ENCODE data around the gene XAGE2. TPM values are rescaled to one million over a fixed set of nuclear protein-coding genes. Genes with fewer than 3 reads are reported as not detected.
A peak's percentile ranks its signal among the peaks of the same experiment; 100 is the strongest.
"Not testable (repeated sequence)": the region's sequence is repeated elsewhere in the genome, so short reads cannot be mapped to it uniquely, and the experiment has no call there.

Gene XAGE2
- total RNA-seq, 1 experiment from 2014 or later, result not detected

DNA sequence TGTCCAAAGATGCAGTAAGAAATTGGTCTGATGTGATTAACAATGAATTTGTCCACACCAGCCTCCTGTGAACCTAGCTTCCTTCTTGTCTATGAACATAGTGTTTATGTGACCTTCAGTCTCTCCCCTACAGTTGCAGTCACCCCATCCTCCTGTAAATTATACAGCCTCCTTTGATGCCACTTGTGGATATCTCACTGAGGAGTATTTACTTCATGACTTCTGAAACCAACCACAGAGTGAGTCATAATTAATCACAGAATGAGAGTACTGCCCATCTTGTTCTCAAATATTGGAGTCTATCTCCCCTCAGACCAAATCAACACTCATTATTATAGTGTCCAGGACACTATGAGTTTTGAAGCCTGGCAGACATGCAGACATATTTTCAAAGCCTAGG is 27.3 kb upstream of the XAGE2 start:
- H3K4me1 ChIP-seq (ENCODE audit: control insufficient read depth, insufficient read depth, low read length), result no peaks in the 10 kb centered on the region
- DNase-seq (ENCODE audit: low read depth, low spot score) (no peak), ATAC-seq (no peak)
- no peak overlapping the region for H3K4me3 ChIP-seq (ENCODE audit: low read depth in 2 of 2, low read length in 2 of 2)
- H3K9me3 ChIP-seq (ENCODE audit: control insufficient read depth, insufficient read depth, low read depth, low read length), result no peaks in the 10 kb centered on the region
- no peak for TF ChIP-seq POLR2AphosphoS5 (IDR thresholded peaks at IDR 0.05; ENCODE audit: low read depth, low read length)
- no peak for TF ChIP-seq SIN3A (IDR thresholded peaks at IDR 0.05; ENCODE audit: borderline replicate concordance, insufficient read depth, low read depth, low read length)
- no peak for TF ChIP-seq TCF7L2 (IDR thresholded peaks at IDR 0.05; ENCODE audit: low read depth, low read length)
- TF ChIP-seq, protein P1, sequence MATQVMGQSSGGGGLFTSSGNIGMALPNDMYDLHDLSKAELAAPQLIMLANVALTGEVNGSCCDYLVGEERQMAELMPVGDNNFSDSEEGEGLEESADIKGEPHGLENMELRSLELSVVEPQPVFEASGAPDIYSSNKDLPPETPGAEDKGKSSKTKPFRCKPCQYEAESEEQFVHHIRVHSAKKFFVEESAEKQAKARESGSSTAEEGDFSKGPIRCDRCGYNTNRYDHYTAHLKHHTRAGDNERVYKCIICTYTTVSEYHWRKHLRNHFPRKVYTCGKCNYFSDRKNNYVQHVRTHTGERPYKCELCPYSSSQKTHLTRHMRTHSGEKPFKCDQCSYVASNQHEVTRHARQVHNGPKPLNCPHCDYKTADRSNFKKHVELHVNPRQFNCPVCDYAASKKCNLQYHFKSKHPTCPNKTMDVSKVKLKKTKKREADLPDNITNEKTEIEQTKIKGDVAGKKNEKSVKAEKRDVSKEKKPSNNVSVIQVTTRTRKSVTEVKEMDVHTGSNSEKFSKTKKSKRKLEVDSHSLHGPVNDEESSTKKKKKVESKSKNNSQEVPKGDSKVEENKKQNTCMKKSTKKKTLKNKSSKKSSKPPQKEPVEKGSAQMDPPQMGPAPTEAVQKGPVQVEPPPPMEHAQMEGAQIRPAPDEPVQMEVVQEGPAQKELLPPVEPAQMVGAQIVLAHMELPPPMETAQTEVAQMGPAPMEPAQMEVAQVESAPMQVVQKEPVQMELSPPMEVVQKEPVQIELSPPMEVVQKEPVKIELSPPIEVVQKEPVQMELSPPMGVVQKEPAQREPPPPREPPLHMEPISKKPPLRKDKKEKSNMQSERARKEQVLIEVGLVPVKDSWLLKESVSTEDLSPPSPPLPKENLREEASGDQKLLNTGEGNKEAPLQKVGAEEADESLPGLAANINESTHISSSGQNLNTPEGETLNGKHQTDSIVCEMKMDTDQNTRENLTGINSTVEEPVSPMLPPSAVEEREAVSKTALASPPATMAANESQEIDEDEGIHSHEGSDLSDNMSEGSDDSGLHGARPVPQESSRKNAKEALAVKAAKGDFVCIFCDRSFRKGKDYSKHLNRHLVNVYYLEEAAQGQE (IDR thresholded peaks at IDR 0.05; ENCODE audit: insufficient read depth in 1 of 2, low read depth in 2 of 2, low read length in 1 of 2), result no peak
- TF ChIP-seq, protein P2, sequence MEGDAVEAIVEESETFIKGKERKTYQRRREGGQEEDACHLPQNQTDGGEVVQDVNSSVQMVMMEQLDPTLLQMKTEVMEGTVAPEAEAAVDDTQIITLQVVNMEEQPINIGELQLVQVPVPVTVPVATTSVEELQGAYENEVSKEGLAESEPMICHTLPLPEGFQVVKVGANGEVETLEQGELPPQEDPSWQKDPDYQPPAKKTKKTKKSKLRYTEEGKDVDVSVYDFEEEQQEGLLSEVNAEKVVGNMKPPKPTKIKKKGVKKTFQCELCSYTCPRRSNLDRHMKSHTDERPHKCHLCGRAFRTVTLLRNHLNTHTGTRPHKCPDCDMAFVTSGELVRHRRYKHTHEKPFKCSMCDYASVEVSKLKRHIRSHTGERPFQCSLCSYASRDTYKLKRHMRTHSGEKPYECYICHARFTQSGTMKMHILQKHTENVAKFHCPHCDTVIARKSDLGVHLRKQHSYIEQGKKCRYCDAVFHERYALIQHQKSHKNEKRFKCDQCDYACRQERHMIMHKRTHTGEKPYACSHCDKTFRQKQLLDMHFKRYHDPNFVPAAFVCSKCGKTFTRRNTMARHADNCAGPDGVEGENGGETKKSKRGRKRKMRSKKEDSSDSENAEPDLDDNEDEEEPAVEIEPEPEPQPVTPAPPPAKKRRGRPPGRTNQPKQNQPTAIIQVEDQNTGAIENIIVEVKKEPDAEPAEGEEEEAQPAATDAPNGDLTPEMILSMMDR (IDR thresholded peaks at IDR 0.05), result no peak
- H3K27ac ChIP-seq (ENCODE audit: low read length), result no peak overlapping the region
- H3K36me3 ChIP-seq (ENCODE audit: control insufficient read depth, insufficient read depth, low read length), result no peaks in the 10 kb centered on the region
- no peaks in the 10 kb centered on the region for H3K27me3 ChIP-seq (ENCODE audit: control insufficient read depth, insufficient read depth, low read length)
- in situ Hi-C loops (cut with HindIII; ENCODE audit: low pct_unique_long_range_greater_than_20kb, low sequenced_read_pairs) (no loop called here), intact Hi-C loops (cut with micrococcal nuclease; ENCODE audit: unreplicated experiment) (no loop called here)
- POLR2A ChIA-PET, result no interaction called here
- BruUV-seq (replicated peaks), result no TSS peak
- CTCF ChIA-PET, result no interaction called here

DNA sequence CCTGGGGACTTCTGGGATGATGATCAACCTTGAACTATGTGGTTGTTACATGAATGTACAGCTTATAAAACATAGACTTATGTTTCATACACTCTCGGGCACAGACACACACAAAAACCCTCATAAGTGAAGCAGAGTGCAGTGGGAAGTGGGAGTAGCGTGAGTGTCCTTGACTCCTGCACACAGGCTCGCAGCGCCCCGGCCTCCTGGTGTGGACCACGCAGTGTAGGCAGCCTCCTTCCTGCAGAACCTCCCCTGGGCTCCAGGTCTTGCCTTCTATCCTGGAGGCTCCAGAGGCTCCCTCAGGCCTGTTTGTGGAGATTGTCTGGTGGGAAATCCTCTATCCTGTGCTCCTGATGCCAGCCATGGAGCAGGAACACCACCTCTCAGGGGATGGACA is 25.7 kb upstream of the XAGE2 start:
- POLR2A ChIA-PET; intact Hi-C loops (cut with micrococcal nuclease; ENCODE audit: unreplicated experiment); CTCF ChIA-PET; DNase-seq (ENCODE audit: low read depth, low spot score); H3K9me3 ChIP-seq (ENCODE audit: control insufficient read depth, insufficient read depth, low read depth, low read length); H3K36me3 ChIP-seq (ENCODE audit: control insufficient read depth, insufficient read depth, low read length); H3K27ac ChIP-seq (ENCODE audit: low read length); H3K27me3 ChIP-seq (ENCODE audit: control insufficient read depth, insufficient read depth, low read length); H3K4me1 ChIP-seq (ENCODE audit: control insufficient read depth, insufficient read depth, low read length); ATAC-seq; in situ Hi-C loops (cut with HindIII; ENCODE audit: low pct_unique_long_range_greater_than_20kb, low sequenced_read_pairs); H3K4me3 ChIP-seq (ENCODE audit: low read depth in 2 of 2, low read length in 2 of 2); BruUV-seq (replicated peaks): not testable (repeated sequence)

DNA sequence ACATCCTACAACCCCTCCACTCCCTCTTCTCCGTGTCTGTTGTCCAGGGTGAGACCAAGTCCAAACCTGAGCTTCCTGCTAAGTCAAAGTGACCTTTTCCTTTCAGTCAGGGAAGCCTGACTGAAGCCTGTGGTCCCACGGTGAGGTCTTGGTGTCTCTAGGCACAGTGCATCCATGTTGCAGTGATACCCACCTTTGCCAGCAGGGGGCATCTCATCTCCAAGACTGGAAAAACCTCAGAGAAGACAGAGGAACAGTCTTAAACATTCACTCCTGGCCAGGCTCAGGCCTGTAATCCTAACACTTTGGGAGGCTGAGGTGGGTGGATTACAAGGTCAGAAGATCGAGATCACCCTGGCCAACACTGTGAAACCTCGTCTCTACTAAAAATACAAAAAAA is 23.4 kb upstream of the XAGE2 start:
- H3K4me1 ChIP-seq (ENCODE audit: control insufficient read depth, insufficient read depth, low read length); intact Hi-C loops (cut with micrococcal nuclease; ENCODE audit: unreplicated experiment); H3K27me3 ChIP-seq (ENCODE audit: control insufficient read depth, insufficient read depth, low read length); POLR2A ChIA-PET; in situ Hi-C loops (cut with HindIII; ENCODE audit: low pct_unique_long_range_greater_than_20kb, low sequenced_read_pairs); H3K9me3 ChIP-seq (ENCODE audit: control insufficient read depth, insufficient read depth, low read depth, low read length); H3K27ac ChIP-seq (ENCODE audit: low read length); CTCF ChIA-PET; BruUV-seq (replicated peaks); H3K4me3 ChIP-seq (ENCODE audit: low read depth in 2 of 2, low read length in 2 of 2); DNase-seq (ENCODE audit: low read depth, low spot score); H3K36me3 ChIP-seq (ENCODE audit: control insufficient read depth, insufficient read depth, low read length): not testable (repeated sequence)
- TF ChIP-seq, protein P2 (IDR thresholded peaks at IDR 0.05), result peak; percentile 75
- ATAC-seq, result peak; percentile 68; the same call in 1 of the 2 replicates

Measured in Panc1 (cell line).